HG03175 (cell line): ENCODE measurements around the gene SIGLEC5.
A peak's percentile ranks its signal among the peaks of the same experiment; 100 is the strongest.

Experiments
- ATAC-seq: cut with Tn5 transposase; IDR thresholded peaks from one replicate; pipeline ENCODE4 v1.9.1; 2021; ENCODE audit warnings: mild to moderate bottlenecking, moderate library complexity; ENCODE audit not compliant: unreplicated experiment

The SIGLEC5 gene

GRCh38 chr19:51628153-51628939 is 1.9 kb downstream of the SIGLEC5 start:
- no peak for ATAC-seq

DNA sequence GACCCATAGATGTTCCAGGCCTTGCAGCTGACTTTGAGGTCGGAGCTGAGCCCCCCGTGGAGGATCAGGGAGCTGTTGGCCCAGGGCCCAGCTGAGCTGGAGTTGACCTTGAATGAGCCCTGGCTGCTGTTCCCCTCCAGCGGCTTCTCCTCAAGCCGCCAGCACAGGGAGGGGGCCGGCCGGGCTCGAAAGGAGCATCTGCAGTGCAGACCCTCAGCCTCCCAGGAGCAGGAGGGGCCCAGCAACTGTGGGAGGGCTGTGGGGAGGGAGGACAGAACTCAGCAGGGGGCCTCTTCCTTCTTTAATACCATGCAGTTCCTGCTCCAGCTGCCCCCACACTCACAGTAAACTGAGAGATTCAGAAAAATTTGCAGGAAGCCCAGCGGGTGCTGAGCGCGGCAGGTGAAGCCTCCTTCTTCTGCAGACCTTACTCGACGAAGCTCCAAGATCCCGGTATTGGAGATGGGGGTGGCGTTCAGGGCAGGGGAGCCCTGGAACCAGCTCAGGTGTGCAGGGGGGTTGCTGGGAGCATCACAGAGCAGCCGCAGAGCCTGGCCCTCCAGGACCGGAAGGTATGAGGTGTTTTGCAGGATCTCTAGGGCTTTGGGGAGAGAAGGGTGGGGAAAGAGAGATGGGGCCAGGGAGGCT is 2.6 kb downstream of the SIGLEC5 start:
- no peak for ATAC-seq

DNA sequence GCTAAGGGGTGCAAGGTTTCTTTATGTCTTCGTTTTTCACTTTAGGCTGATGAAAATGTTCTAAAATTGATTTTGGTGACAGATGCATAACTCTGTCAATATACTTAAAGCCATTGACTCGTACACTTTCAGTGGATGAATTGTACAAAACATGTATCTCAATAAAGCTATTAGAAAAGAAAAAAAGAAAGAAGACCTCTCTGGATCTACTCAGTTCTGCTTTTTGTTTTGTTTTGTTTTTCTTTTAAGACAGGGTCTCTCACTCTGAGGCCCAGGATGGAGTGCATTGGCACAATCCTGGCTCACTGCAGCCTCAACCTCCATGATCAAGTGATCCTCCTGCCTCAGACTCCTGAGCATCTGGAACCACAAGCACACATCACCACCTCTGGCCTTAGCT is 3.5 kb downstream of the SIGLEC5 start:
- ATAC-seq, result no peak

- peak; percentile 83 for ATAC-seq
Observed at GRCh38 chr19:51621178-51621577, 9.0 kb downstream of the SIGLEC5 start.

- no peak for ATAC-seq
Observed at GRCh38 chr19:51615991-51616390, 14.2 kb downstream of the SIGLEC5 start.

GRCh38 chr19:51614789-51615188 is 15.4 kb downstream of the SIGLEC5 start:
- no peak for ATAC-seq

DNA sequence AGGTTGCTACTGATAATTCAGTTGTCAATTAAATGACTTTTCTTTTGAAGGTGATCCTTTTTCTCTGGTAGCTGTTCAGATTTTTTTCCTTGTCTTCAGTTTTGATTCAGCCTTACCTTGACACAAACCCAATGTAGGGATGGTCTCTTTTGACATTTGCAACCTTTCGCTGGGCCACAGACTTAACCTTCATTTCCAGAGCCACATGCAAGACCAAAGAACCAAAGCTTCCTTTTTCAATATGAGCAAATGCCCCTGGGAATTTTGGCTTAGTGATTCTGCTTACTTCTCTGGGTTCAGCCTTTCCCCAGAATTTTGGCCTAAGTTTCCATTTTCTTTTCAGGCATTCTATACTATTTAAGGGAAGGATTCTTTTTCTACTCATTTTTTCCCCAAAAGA is 19.6 kb downstream of the SIGLEC5 start:
- ATAC-seq, result no peak

DNA sequence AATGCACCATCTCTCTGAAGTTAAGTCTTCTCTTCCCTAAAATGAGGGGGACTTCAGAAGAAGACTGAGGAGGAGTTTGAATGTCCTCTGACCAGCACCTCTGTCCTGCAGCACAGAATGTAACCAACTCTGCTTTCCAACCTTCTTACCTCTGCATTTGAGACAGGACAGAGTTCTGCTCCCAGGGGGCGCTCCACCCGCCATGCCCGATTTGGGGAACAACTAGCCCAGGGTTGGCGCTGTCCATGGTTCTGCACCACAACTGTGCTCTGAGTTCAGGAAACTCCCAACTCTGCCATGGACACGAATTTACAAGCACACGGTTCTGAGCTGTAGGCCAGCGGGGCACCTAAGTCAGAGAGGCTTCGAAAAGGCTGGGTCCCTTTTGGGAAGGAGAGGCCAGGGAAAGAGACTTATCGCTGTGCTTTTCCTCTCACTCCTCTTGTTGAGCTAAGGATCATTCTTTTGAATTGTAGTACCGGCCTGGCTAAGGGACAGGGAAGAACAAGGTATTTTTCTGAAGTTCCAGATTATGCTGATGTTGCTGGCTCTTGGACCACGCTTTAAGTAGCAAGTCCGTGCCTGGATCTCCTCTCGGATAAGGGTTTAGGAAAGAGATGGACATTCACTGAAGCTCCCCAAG is 22.2 kb downstream of the SIGLEC5 start:
- no peak for ATAC-seq

DNA sequence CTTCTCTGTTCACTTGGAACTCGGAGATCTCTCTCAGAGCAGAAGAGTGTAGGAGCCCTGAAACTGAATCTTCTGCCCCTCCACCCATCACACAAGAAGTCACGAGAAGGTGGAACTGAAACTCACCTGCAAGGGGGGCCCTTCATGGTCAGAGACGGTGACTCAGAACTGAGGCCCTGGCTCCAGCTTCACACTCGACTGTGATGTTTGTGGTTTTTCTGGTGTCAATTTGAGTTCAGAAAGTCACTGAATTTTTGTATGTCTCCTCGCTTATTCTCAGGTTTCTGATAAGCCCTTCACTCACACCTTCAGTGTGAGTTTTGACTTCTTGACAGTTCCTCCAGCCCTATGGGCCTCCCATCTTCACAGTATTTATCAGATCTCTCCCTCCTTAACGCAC is 23.1 kb downstream of the SIGLEC5 start:
- peak; percentile 94 for ATAC-seq

DNA sequence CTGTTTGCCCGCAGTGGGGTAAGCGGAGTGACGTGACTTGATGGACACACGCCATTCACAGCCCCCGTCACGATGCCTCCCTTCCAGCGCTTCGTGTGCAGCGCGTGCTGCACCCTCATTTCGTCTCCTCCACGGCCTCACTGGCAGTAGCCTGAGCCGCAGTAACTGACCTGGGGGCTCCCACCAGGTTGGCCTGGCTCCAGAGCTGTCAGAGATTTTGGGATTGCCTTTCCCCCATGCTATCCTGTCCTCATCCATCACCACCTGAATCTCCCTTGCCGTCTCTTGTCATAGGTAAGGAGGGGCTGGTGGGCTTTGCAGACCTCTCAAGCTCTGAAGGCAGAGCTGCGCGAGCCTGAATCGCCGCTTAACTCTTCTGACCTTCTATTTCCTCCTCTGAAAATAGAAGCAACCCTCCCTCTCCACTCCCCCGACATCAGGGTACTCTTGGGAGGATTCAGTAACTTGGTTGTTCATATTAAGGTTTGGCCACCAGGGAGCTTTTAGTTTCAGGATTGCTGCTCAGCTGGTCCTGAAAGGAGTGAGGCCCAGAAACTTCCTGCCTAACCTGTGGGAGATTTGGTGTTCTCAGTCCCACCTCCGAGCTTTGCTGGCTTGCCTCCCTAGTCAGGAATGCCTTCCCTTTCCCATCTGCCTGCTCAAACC is 27.9 kb downstream of the SIGLEC5 start:
- ATAC-seq, result no peak

- no peak for ATAC-seq
Observed at GRCh38 chr19:51600940-51601580, 29.1 kb downstream of the SIGLEC5 start.

- no peak for ATAC-seq
Observed at GRCh38 chr19:51599084-51599483, 31.1 kb downstream of the SIGLEC5 start.

GRCh38 chr19:51598159-51598915 is 31.9 kb downstream of the SIGLEC5 start:
- no peak for ATAC-seq

DNA sequence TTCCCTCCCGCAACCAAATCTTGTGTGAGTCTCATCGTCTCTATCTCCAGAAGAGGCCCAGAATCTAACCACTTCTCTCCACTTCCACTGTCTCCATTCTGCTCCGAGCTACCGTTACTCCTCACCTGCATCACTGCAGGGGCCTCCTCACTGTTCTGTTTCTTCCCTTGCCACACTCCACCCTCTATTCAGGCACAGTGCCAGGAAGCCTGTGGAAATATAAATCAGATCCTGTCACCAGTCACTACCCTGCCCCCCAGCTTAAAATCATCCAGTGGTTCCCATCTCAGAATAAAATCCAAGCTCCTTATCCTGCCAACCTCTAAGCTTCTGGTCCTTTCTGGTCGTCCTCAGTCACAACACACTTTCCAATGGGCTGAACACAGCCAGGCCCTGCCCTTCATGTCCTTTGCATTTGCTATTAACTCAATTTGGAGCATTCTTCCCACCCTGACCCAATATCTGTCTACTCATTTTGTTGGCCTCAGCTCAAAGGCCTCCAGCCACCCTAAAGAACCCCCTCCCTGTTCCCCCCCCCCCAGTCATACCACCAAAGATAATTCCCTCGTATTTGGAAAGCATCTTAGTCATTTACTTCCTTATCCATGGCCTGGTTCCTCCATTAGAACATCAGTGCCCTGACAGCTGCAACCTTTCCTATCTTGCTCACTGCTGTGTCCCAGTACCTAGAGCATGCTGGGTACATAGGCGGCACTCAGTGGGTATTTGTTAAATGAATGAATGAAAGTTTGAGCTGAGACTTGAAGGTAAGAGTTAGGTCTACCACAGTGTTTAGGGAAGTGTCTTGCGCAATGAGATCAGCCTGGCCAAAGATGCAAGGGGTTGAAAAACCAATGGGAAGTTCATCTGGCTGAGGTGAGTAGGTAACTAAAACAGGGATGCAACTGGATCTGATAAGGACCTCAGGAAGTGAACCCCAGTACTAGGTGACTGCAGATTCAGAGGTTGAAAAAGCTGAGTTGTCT is 34.7 kb downstream of the SIGLEC5 start:
- no peak for ATAC-seq

GRCh38 chr19:51594774-51595109 is 35.5 kb downstream of the SIGLEC5 start:
- no peak for ATAC-seq

DNA sequence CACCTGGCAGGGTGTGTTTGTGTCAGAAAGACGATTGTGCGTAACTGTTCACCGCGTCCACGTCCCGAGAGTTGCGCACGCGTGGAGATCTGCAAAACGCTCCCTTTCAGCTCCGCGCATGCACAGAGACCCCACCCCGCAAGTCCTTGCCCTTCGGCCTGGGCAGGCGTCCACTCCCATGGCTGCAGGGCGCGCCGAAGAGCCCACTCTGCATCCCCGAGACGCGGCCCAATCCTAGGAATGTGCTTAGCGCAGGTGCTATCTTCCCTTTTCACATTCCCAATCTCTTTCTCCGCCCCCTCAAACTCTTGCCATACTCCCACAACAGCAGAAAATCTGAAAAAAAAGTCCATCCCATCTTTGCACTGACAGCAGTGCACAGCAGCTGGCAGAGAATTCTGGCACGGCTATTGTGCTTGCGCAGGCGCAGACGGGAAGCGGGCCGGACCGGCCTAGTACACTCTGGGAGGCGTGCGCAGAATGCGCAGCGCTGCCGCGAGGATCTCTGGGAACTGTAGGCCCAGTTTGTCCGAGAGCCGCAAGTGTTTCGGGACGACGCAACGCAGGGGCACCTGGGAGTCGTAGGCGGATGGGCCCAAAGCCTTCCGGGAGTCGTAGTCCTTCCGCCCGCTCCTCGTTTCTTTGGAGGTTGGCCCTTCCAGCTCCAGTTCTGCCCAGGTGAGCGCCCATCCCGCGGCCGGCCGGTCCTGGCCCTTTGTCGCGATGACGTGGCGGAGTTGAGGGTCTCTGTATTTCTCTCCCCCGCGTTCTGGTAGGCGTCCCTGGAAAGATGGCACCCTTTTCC is 36.0 kb downstream of the SIGLEC5 start:
- peak; percentile 98 for ATAC-seq

DNA sequence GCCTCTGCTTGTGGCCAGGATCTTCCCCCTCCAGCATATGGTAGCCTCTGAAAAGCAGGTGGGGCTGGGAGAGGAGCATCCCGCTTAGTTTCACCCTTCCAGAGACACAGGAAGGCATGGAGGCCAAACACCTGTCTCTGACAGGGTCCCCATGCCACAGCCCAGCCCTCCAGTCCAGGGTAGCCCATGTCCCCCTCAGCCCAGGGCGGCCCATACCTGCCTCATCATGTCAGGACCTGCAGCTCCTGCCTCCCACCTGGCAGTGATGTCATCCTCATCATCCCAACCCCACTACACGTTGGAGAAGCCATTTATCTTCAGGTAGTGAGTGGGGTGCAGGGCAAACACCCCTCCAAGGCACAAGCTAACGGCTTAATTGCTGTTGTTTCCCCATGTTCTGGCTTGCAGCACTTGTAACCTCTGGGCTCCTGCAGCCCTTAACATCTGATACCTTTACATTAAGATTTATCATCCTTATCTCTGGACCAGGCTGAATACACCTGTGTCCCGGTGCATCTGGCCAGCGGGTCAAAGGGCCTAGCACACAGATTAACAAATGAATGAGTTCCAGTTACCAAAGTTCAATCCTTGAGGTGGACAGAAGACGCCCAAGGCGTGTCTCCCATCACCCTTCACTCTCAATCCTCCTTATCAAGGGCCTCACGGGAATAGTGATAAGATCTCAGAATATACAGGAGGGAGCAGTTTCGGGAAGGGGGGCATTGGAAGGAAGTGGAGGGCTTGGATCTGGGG is 36.9 kb downstream of the SIGLEC5 start:
- ATAC-seq, result no peak

DNA sequence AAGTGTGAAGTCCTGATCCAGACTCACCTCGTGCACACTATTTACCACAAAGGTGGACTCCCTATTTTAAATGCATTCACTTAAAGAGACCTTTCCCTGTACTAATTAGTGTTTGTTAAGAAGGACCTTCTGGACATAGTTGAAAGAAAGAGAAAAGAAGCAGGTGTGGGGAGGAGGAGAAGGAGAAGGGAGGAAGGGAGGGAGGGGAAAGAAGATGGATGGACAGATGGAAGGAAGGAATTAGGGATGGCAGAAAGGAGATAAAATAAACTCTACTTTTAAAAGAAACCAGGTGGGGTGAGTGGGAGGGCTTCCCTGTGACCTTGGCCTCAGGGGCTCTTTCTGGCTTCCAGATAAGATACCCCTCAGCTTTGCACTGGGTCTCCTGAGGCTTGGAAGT is 37.7 kb downstream of the SIGLEC5 start:
- no peak for ATAC-seq
